B cell (primary cell): ENCODE data around the gene ZNF580. TPM values are rescaled to one million over a fixed set of nuclear protein-coding genes. Genes with fewer than 3 reads are reported as not detected.

Source experiments
- ATAC-seq: fragments of 200-7000 bp; cut with Tn5 transposase; one replicate; pipeline ENCODE4 v1.10.0; 2021; ENCODE audit warnings: low read depth, mild to moderate bottlenecking, moderate number of reproducible peaks, moderate library complexity
- CTCF ChIA-PET: fragments of 350-600 bp; sonication (Branson Sonifier 250); formaldehyde crosslinking; loops from one replicate; lab custom pipeline; 2021; ENCODE audit warnings: antibody characterized with exemption, inconsistent platforms; lab: Charles Lee
- POLR2A ChIA-PET: fragments of 350-600 bp; sonication (Branson Sonifier 250); formaldehyde crosslinking; loops from one replicate; lab custom pipeline; 2021; ENCODE audit warnings: antibody characterized with exemption; lab: Charles Lee
- DNase-seq: peaks from one replicate; pipeline ENCODE4 v3.0.0; 2013
- H2AFZ ChIP-seq: 2 replicates; pipeline ENCODE4 v1.6.1; 2012; ENCODE audit warnings: mild to moderate bottlenecking, low read depth, low read length; ENCODE audit not compliant: insufficient read depth, poor library complexity, severe bottlenecking
- H3K27ac ChIP-seq, 2 donors: 1 replicate in 1 of 2; 2 replicates in 1 of 2; pipeline ENCODE4 v1.5.1; 2012 to 2013; ENCODE audit warnings: low read length in 2 of 2, mild to moderate bottlenecking in 2 of 2, moderate library complexity in 1 of 2
- H3K27me3 ChIP-seq, 4 experiments: fragments of 200-600 bp in 1 of 4; sonication (generic) in 1 of 4; replicated peaks in 1 of 4; 1 replicate in 2 of 4; 2 replicates in 2 of 4; pipeline versions ENCODE4 v1.6.1 to v1.7.0; 2013 to 2016; ENCODE audit warnings: low read length in 3 of 4, mild to moderate bottlenecking in 2 of 4, mixed read lengths in 1 of 4, moderate library complexity in 1 of 4; ENCODE audit not compliant: insufficient read depth in 4 of 4, control insufficient read depth in 3 of 4; ENCODE audit errors: control extremely low read depth in 1 of 4
- H3K36me3 ChIP-seq, 2 experiments: replicated peaks in 1 of 2; 1 replicate in 1 of 2; 2 replicates in 1 of 2; pipeline versions ENCODE4 v1.6.1 to v1.7.1; 2013; ENCODE audit warnings: low read length in 1 of 2; ENCODE audit not compliant: insufficient read depth in 2 of 2, control insufficient read depth in 1 of 2; ENCODE audit errors: control extremely low read depth in 1 of 2, extremely low read depth in 1 of 2
- H3K4me1 ChIP-seq, 2 donors: fragments of 200-600 bp in 1 of 2; sonication (generic) in 1 of 2; 1 replicate in 1 of 2; 2 replicates in 1 of 2; pipeline versions ENCODE4 v1.5.1 to v1.6.1; 2013 to 2017; ENCODE audit warnings: low read length in 2 of 2; ENCODE audit not compliant: control insufficient read depth in 2 of 2, insufficient read depth in 2 of 2
- H3K4me2 ChIP-seq: replicated peaks from 2 replicates; pipeline ENCODE3; 2012; ENCODE audit warnings: mild to moderate bottlenecking, low read depth, low read length; ENCODE audit not compliant: poor library complexity, severe bottlenecking
- H3K4me3 ChIP-seq, 5 experiments: fragments of 200-600 bp in 1 of 5; sonication (generic) in 1 of 5; 1 replicate in 3 of 5; 2 replicates in 2 of 5; pipeline versions ENCODE4 v1.5.1 to v1.7.0; 2011 to 2016; ENCODE audit warnings: low read length in 4 of 5, mild to moderate bottlenecking in 4 of 5, low read depth in 2 of 5, control low read depth in 1 of 5, moderate library complexity in 1 of 5; ENCODE audit not compliant: insufficient read depth in 1 of 5; ENCODE audit errors: control extremely low read depth in 1 of 5, extremely low read depth in 1 of 5
- H3K79me2 ChIP-seq: fragments of 200-600 bp; sonication (generic); one replicate; pipeline ENCODE4 v1.6.0; 2016; ENCODE audit warnings: low read length; ENCODE audit not compliant: control insufficient read depth, insufficient read depth
- H3K9ac ChIP-seq: fragments of 200-600 bp; sonication (generic); 2 replicates; pipeline ENCODE4 v1.6.1; 2017; ENCODE audit warnings: mild to moderate bottlenecking, low read length, moderate library complexity
- H3K9me3 ChIP-seq, 3 donors: one replicate each; pipeline versions ENCODE4 v1.6.1 to v1.7.1; 2013; ENCODE audit warnings: low read length in 2 of 3; ENCODE audit not compliant: control insufficient read depth in 2 of 3, insufficient read depth in 1 of 3; ENCODE audit errors: control extremely low read depth in 1 of 3
- H4K20me1 ChIP-seq: 2 replicates; pipeline ENCODE4 v1.6.0; 2012; ENCODE audit warnings: mild to moderate bottlenecking, low read length; ENCODE audit not compliant: insufficient read depth, control insufficient read depth, poor library complexity, severe bottlenecking
- H3K27ac Mint-ChIP-seq: one replicate; pipeline ENCODE4 v1.8.0; 2021; ENCODE audit warnings: mixed read lengths
- H3K27me3 Mint-ChIP-seq: one replicate; pipeline ENCODE4 v1.8.0; 2021; ENCODE audit warnings: mixed read lengths
- H3K4me1 Mint-ChIP-seq: one replicate; pipeline ENCODE4 v1.8.0; 2021; ENCODE audit warnings: mixed read lengths
- H3K4me3 Mint-ChIP-seq: one replicate; pipeline ENCODE4 v1.8.0; 2021; ENCODE audit warnings: mixed read lengths
- H3K9me3 Mint-ChIP-seq: one replicate; pipeline ENCODE4 v1.8.0; 2022; ENCODE audit warnings: mixed read lengths; ENCODE audit not compliant: insufficient read depth
- EZH2 ChIP-seq: IDR thresholded peaks from 2 replicates; pipeline ENCODE4 v1.6.1; 2012; ENCODE audit warnings: borderline replicate concordance, low read depth, mild to moderate bottlenecking, moderate library complexity, low read length; ENCODE audit not compliant: insufficient read depth, poor library complexity, severe bottlenecking
- WGBS: methylation state at CpG from one replicate; pipeline ENCODE4 v1.1.5; 2013; ENCODE audit warnings: missing lambda C conversion rate; ENCODE audit not compliant: insufficient coverage; 5-methylcytosine and 5-hydroxymethylcytosine counted together
- intact Hi-C: fragments of 100-400 bp; cut with micrococcal nuclease; formaldehyde crosslinking; loops from one replicate; pipeline ENCODE4 v1.10.0; 2022
- polyA plus RNA-seq: library from polyadenylated mRNA; depleted of rRNA; stranded (reverse); fragments of >200 nt; gene quantifications from 2 replicates; pipeline ENCODE4 v1.2.3, GENCODE V29; 2012
- total RNA-seq, 2 donors: library from RNA; stranded (reverse); fragments of 120-200 nt in 1 of 2; gene quantifications; 1 replicate in 1 of 2; 2 replicates in 1 of 2; pipeline versions ENCODE4 v1.2.3 to v1.2.4, GENCODE V29; 2013 to 2022
- TF ChIP-seq, protein P1 (sequence below): fragments of 200-600 bp; IDR thresholded peaks from one replicate; pipeline ENCODE4 v1.8.0; 2022; ENCODE audit warnings: antibody characterized with exemption, mild to moderate bottlenecking

Gene ZNF580
- total and polyA plus RNA-seq, 2 donors (not counting 1 experiment from before 2014, with no cell fraction given): 69.8 to 101 TPM

DNA sequence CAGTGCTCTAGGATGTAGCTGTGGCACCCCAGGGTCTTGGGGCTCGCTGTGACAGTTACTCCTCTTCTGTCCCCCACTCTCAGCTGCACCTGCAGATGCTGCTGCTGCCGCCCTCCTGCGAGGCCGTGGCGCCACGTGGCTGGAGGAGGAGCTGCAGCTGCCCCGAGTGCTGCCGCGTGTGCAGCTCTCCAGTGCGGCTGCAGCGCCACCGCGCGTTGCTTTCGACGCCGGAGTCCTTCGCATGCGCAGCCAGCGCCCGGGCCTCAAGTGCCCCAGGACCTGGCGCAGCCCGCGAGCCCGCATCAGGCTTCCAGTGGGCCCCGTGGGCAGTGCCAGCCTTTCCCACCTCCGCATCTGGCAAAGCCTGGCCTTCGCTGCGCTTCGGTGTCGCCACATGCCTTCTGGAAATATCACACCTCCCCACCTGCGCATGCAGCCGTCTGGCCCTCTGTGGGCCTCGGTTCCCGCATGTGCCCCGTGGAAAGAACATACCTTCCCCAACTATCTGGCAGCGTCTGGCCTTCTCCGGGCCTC, 692 bp upstream of the ZNF580 start:
- H3K9me3 ChIP-seq: peaks cover 0 to 11% (median 0%) of the 10 kb centered on the region in 3 donors
- H3K36me3 ChIP-seq: peaks cover 2 to 8% of the 10 kb centered on the region in 2 experiments
- H3K27me3 ChIP-seq: no peaks in the 10 kb centered on the region
- H3K4me3 ChIP-seq: peak overlapping the region in 4 of 5 experiments; percentile 28 to 85 (median 80)
- H3K9ac ChIP-seq: peak overlapping the region; percentile 77
- H3K4me1 Mint-ChIP-seq: peaks cover 74% of the 10 kb centered on the region
- peak overlapping the region; percentile 72 to 79 for H3K27ac ChIP-seq
- H3K4me2 ChIP-seq: peak overlapping the region; percentile 96
- intact Hi-C loops: loop anchor here (5.0 kb wide), 3 partner anchors 33 to 233 kb away; partner anchors contain the start of genes EPN1, UBE2S and ZNF865
- peaks cover 17% of the 10 kb centered on the region for H4K20me1 ChIP-seq
- no peak for TF ChIP-seq EZH2
- TF ChIP-seq, protein P1, sequence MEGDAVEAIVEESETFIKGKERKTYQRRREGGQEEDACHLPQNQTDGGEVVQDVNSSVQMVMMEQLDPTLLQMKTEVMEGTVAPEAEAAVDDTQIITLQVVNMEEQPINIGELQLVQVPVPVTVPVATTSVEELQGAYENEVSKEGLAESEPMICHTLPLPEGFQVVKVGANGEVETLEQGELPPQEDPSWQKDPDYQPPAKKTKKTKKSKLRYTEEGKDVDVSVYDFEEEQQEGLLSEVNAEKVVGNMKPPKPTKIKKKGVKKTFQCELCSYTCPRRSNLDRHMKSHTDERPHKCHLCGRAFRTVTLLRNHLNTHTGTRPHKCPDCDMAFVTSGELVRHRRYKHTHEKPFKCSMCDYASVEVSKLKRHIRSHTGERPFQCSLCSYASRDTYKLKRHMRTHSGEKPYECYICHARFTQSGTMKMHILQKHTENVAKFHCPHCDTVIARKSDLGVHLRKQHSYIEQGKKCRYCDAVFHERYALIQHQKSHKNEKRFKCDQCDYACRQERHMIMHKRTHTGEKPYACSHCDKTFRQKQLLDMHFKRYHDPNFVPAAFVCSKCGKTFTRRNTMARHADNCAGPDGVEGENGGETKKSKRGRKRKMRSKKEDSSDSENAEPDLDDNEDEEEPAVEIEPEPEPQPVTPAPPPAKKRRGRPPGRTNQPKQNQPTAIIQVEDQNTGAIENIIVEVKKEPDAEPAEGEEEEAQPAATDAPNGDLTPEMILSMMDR: peak; percentile 38
- CTCF ChIA-PET: interaction anchor here (1.0 to 9.4 kb wide), 7 partner anchors 7 to 52 kb away, joined by 3 to 131 read pairs (median 4); partner anchors contain the start of gene CCDC106
- no peaks in the 10 kb centered on the region for H3K9me3 Mint-ChIP-seq
- POLR2A ChIA-PET: interaction anchor here (0.8 to 1.5 kb wide), 4 partner anchors 9 to 40 kb away, joined by 3 to 9 read pairs (median 4); partner anchors contain the start of gene U2AF2
- peak overlapping the region; percentile 53 for H2AFZ ChIP-seq
- DNase-seq (peak; percentile 91), ATAC-seq (peak; percentile 17)
- WGBS: 31% methylated on average over 38 of the region's 38 CpGs
- no peaks in the 10 kb centered on the region for H3K27me3 Mint-ChIP-seq
- peak overlapping the region; percentile 91 for H3K27ac Mint-ChIP-seq
- peak overlapping the region; percentile 84 for H3K4me3 Mint-ChIP-seq
- H3K4me1 ChIP-seq: peaks cover 36 to 75% of the 10 kb centered on the region in 2 donors
- peaks cover 36% of the 10 kb centered on the region for H3K79me2 ChIP-seq
